ENCODE measurements around the gene NHLRC4. TPM values are rescaled to one million over a fixed set of nuclear protein-coding genes. Genes with fewer than 3 reads are reported as not detected.

NHLRC4 gene
- total and polyA plus RNA-seq, 9 of the 15 experiments (the other 6 are each of a cell fraction or from before 2014, with no cell fraction given) = 0.24 to 3.7 (median 1.3) TPM; not detected in 2

- no peak for TF ChIP-seq CSDE1 (IDR thresholded peaks at IDR 0.05)
- TF ChIP-seq ELF1 (tag; IDR thresholded peaks at IDR 0.05) = peak; percentile 42; the same call in 1 of the 2 replicates
- TF ChIP-seq CXXC5 (CRISPR knock-in tag; IDR thresholded peaks at IDR 0.05) = peak; percentile 83
- TF ChIP-seq EGR1 (conservative IDR thresholded peaks at IDR 0.05) = peak; percentile 70
- TF ChIP-seq RBFOX2 (IDR thresholded peaks at IDR 0.05; ENCODE audit: low read depth, low read length) = peak; percentile 59
- TF ChIP-seq POLR2G (IDR thresholded peaks at IDR 0.05; ENCODE audit: low read depth, low read length) = peak; percentile 71
- peak; percentile 34 for TF ChIP-seq TBP (optimal IDR thresholded peaks at IDR 0.05; ENCODE audit: low read depth, low read length)
- no peak for TF ChIP-seq CHAMP1 (IDR thresholded peaks at IDR 0.05)
- TF ChIP-seq SIN3B (IDR thresholded peaks at IDR 0.05; ENCODE audit: low read depth) = peak; percentile 90
- peak; percentile 63; the same call in 1 of the 2 replicates for TF ChIP-seq ZBTB7A (IDR thresholded peaks at IDR 0.05; ENCODE audit: borderline replicate concordance, control insufficient read depth, low read depth, low read length)
- TF ChIP-seq PHF8 (IDR thresholded peaks at IDR 0.05; ENCODE audit: borderline replicate concordance, low read length) = peak; percentile 52; the same call in 1 of the 2 replicates
- TF ChIP-seq SIN3A (IDR thresholded peaks at IDR 0.05; ENCODE audit: borderline replicate concordance in 2 of 2, control insufficient read depth in 1 of 2, low read depth in 2 of 2, low read length in 2 of 2) = peak; percentile 58 to 63; a peak in 2 of 4 replicates
- TF ChIP-seq HCFC1 (IDR thresholded peaks at IDR 0.05; ENCODE audit: low read depth, low read length) = peak; percentile 45
- TF ChIP-seq TCF3 (CRISPR knock-in tag; IDR thresholded peaks at IDR 0.05) = no peak
- peak; percentile 40; the same call in 1 of the 2 replicates for TF ChIP-seq RB1 (IDR thresholded peaks at IDR 0.05; ENCODE audit: low read depth)
- TF ChIP-seq SMARCB1 (IDR thresholded peaks at IDR 0.05; ENCODE audit: insufficient read length, low read depth) = no peak
- TF ChIP-seq CCNT2 (IDR thresholded peaks at IDR 0.05; ENCODE audit: borderline replicate concordance, extremely low read depth, insufficient read length, low read depth, low read length) = peak; percentile 11
- TF ChIP-seq ZBTB11 (CRISPR knock-in tag; IDR thresholded peaks at IDR 0.05) = peak; percentile 87 to 99 (median 90); a peak in 5 of 6 replicates
- TF ChIP-seq GABPA (tag; conservative IDR thresholded peaks at IDR 0.05; ENCODE audit: low read depth) = peak; percentile 96
- peak; percentile 66 for TF ChIP-seq GABPB1 (CRISPR knock-in tag; IDR thresholded peaks at IDR 0.05)
- no peak for TF ChIP-seq ZNF431 (CRISPR knock-in tag; IDR thresholded peaks at IDR 0.05)
- 0 out of 2 replicates have a peak, but pooled peaks have one; percentile 58 for TF ChIP-seq GATAD2B (IDR thresholded peaks at IDR 0.05; ENCODE audit: borderline replicate concordance)
Measured at GRCh38 chr16:569445-570254, 2.8 kb downstream of the NHLRC4 start, which contains the start of gene PIGQ (continued).
